ENCODE data around the gene PACRGL. TPM values are rescaled to one million over a fixed set of nuclear protein-coding genes. Genes with fewer than 3 reads are reported as not detected.

PACRGL gene
- total RNA-seq, 1 experiment from 2014 or later, result 34.9 TPM

DNA sequence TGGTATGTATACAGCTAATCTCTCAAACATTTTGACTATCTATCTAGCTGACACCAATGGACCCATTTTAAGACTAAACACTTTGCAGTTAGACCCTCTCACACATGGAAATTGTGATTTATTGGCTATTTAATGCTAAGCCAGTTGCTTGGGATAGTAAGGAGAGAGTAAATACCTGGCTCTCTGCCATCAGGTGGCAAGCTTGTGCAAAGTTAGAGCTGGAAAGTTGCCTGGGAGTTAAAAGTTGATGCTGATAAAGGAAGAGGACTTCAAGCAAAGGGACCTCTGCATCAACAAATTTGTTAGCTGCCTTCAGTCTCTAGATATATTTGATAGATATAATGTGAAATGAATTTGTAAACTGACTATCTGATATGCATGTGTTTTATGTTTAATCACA is 61.1 kb downstream of the PACRGL start:
- BruUV-seq (replicated peaks), result no TSS peak
- CTCF ChIA-PET, result no interaction called here

DNA sequence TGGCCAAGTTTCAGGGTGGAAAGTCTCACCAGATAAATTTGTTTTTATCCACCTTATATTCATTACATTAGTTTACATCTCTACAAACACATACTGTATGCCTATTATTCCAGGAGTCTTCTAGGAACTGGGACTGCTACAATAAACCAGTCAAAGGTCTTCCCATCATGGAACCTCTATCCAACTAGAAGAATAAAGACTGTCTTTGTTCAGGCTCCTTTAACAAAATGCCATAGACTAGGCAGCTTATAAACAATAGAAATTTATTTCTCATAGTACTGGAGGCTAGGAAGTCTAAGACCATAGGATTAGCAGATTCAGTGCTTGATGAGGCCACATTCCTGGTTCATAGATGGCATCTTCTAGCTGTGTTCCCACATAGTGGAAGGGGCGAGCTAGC is 61.6 kb downstream of the PACRGL start:
- H3K9me3 ChIP-seq (ENCODE audit: low read depth, low read length, poor library complexity, severe bottlenecking), result no peaks in the 10 kb centered on the region
- no peaks in the 10 kb centered on the region for H3K4me1 ChIP-seq (ENCODE audit: insufficient read depth, low read length, poor library complexity, severe bottlenecking)
- no peaks in the 10 kb centered on the region for H3K36me3 ChIP-seq (ENCODE audit: insufficient read depth, low read length, poor library complexity, severe bottlenecking)
- no peaks in the 10 kb centered on the region for H3K27me3 ChIP-seq (replicated peaks; ENCODE audit: insufficient read depth, low read depth, low read length, poor library complexity)
- no peak overlapping the region for H3K4me3 ChIP-seq (ENCODE audit: low read depth, low read length, poor library complexity, severe bottlenecking)
- no peak overlapping the region for H3K27ac ChIP-seq (ENCODE audit: low read depth, low read length, poor library complexity, severe bottlenecking)
- BruUV-seq (replicated peaks), result no TSS peak
- POLR2A ChIA-PET (ENCODE audit: low non-redundant PET), result no interaction called here
- intact Hi-C loops (cut with micrococcal nuclease; ENCODE audit: unreplicated experiment), result no loop called here
- DNase-seq (ENCODE audit: low spot score), result no peak
- TF ChIP-seq, protein P1, sequence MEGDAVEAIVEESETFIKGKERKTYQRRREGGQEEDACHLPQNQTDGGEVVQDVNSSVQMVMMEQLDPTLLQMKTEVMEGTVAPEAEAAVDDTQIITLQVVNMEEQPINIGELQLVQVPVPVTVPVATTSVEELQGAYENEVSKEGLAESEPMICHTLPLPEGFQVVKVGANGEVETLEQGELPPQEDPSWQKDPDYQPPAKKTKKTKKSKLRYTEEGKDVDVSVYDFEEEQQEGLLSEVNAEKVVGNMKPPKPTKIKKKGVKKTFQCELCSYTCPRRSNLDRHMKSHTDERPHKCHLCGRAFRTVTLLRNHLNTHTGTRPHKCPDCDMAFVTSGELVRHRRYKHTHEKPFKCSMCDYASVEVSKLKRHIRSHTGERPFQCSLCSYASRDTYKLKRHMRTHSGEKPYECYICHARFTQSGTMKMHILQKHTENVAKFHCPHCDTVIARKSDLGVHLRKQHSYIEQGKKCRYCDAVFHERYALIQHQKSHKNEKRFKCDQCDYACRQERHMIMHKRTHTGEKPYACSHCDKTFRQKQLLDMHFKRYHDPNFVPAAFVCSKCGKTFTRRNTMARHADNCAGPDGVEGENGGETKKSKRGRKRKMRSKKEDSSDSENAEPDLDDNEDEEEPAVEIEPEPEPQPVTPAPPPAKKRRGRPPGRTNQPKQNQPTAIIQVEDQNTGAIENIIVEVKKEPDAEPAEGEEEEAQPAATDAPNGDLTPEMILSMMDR (conservative IDR thresholded peaks at IDR 0.05; ENCODE audit: low read depth, low read length), result no peak
- TF ChIP-seq EZH2 (IDR thresholded peaks at IDR 0.05; ENCODE audit: borderline replicate concordance, low read depth, low read length, poor library complexity, severe bottlenecking), result no peak
- CTCF ChIA-PET, result no interaction called here

More for the DNA sequence above, 61.1 kb downstream of the PACRGL start:
- intact Hi-C loops (cut with micrococcal nuclease; ENCODE audit: unreplicated experiment), result no loop called here
- DNase-seq (ENCODE audit: low spot score), result no peak
- Histone ChIP-seq H3K4me3 (ENCODE audit: low read depth, low read length, poor library complexity, severe bottlenecking) (no peak overlapping the region), H3K27me3 (replicated peaks; ENCODE audit: insufficient read depth, low read depth, low read length, poor library complexity) (no peaks in the 10 kb centered on the region), H3K27ac (ENCODE audit: low read depth, low read length, poor library complexity, severe bottlenecking) (no peak overlapping the region), H3K36me3 (ENCODE audit: insufficient read depth, low read length, poor library complexity, severe bottlenecking) (no peaks in the 10 kb centered on the region), H3K9me3 (ENCODE audit: low read depth, low read length, poor library complexity, severe bottlenecking) (no peaks in the 10 kb centered on the region), H3K4me1 (ENCODE audit: insufficient read depth, low read length, poor library complexity, severe bottlenecking) (no peaks in the 10 kb centered on the region)
- no peak for TF ChIP-seq EZH2 (IDR thresholded peaks at IDR 0.05; ENCODE audit: borderline replicate concordance, low read depth, low read length, poor library complexity, severe bottlenecking)
- TF ChIP-seq, protein P1 (conservative IDR thresholded peaks at IDR 0.05; ENCODE audit: low read depth, low read length), result no peak
- POLR2A ChIA-PET (ENCODE audit: low non-redundant PET), result no interaction called here

DNA sequence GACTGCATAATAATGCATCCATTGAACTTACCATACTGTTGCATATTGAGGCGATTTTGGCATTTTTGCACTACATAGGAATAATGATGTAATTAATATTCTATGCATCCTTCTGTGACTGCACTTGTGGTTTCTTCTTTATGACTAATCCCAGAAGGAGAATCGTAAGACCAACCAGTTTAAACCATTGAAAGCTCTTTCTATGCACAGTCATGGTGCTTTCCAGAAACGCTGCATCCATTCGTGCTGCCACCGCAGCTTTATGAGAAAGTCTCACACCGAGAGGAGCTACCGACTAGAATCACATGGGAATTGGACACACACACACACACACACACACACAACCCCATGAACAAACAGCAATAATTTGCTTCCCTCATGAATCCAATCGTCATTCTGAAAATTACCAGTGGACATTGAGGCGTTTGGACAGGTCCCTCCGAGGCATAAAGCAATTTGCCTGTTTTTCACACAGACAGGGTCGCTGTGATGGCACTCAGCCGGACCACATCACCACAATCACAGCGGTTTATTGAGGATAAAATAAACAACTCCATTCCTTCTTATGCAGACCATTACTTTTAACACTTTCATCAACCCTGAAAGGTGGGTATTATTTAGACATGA is 64.2 kb downstream of the PACRGL start:
- BruUV-seq (replicated peaks), result no TSS peak
- DNase-seq (ENCODE audit: low spot score), result peak; percentile 3
- ChIA-PET CTCF (no interaction called here), POLR2A (ENCODE audit: low non-redundant PET) (no interaction called here)
- H3K4me1 ChIP-seq (ENCODE audit: insufficient read depth, low read length, poor library complexity, severe bottlenecking), result no peaks in the 10 kb centered on the region
- intact Hi-C loops (cut with micrococcal nuclease; ENCODE audit: unreplicated experiment), result no loop called here
- H3K27ac ChIP-seq (ENCODE audit: low read depth, low read length, poor library complexity, severe bottlenecking), result no peak overlapping the region
- H3K4me3 ChIP-seq (ENCODE audit: low read depth, low read length, poor library complexity, severe bottlenecking), result no peak overlapping the region
- no peaks in the 10 kb centered on the region for H3K36me3 ChIP-seq (ENCODE audit: insufficient read depth, low read length, poor library complexity, severe bottlenecking)
- H3K27me3 ChIP-seq (replicated peaks; ENCODE audit: insufficient read depth, low read depth, low read length, poor library complexity), result no peaks in the 10 kb centered on the region
- no peak for TF ChIP-seq EZH2 (IDR thresholded peaks at IDR 0.05; ENCODE audit: borderline replicate concordance, low read depth, low read length, poor library complexity, severe bottlenecking)
- TF ChIP-seq, protein P1 (conservative IDR thresholded peaks at IDR 0.05; ENCODE audit: low read depth, low read length), result no peak
- H3K9me3 ChIP-seq (ENCODE audit: low read depth, low read length, poor library complexity, severe bottlenecking), result no peaks in the 10 kb centered on the region
